WTC11 (cell line): Measurements from ENCODE around the gene ENTR1.

ENCODE experiments used
- CBFB ChIP-seq: sonication (generic); formaldehyde crosslinking; IDR thresholded peaks from 2 replicates; pipeline ENCODE4 v1.8.1; 2022; ENCODE audit warnings: mild to moderate bottlenecking, low read depth, missing genetic modification reagents
- ELF4 ChIP-seq: sonication (generic); formaldehyde crosslinking; IDR thresholded peaks from 2 replicates; pipeline ENCODE4 v1.8.1; 2022; ENCODE audit warnings: low read depth, mild to moderate bottlenecking, moderate library complexity, missing genetic modification reagents
- IRF2 ChIP-seq: sonication (generic); formaldehyde crosslinking; IDR thresholded peaks from 2 replicates; pipeline ENCODE4 v1.8.0; 2022; ENCODE audit warnings: low read depth, missing genetic modification reagents, borderline replicate concordance
- JUN ChIP-seq: sonication (generic); formaldehyde crosslinking; IDR thresholded peaks from 2 replicates; pipeline ENCODE4 v1.8.0; 2023; ENCODE audit warnings: mild to moderate bottlenecking, missing genetic modification reagents
- NFATC4 ChIP-seq: fragments of 250-450 bp; sonication (Bioruptor Pico); IDR thresholded peaks from 2 replicates; pipeline ENCODE4 v1.9.0; 2021; ENCODE audit warnings: mild to moderate bottlenecking
- NFE2L1 ChIP-seq: sonication (generic); formaldehyde crosslinking; IDR thresholded peaks from 2 replicates; pipeline ENCODE4 v1.8.1; 2023; ENCODE audit warnings: missing genetic modification reagents
- NFYB ChIP-seq: sonication (generic); formaldehyde crosslinking; conservative IDR thresholded peaks from 2 replicates; pipeline ENCODE4 v1.8.0; 2022; ENCODE audit warnings: low read depth, missing genetic modification reagents
- NR2C2 ChIP-seq: sonication (generic); formaldehyde crosslinking; IDR thresholded peaks from 2 replicates; pipeline ENCODE4 v1.8.0; 2022; ENCODE audit warnings: mild to moderate bottlenecking, missing genetic modification reagents
- ZBTB21 ChIP-seq: sonication (generic); formaldehyde crosslinking; IDR thresholded peaks from 2 replicates; pipeline ENCODE4 v1.8.1; 2023; ENCODE audit warnings: mild to moderate bottlenecking, missing genetic modification reagents, borderline replicate concordance
- TF ChIP-seq, protein P1 (sequence below): fragments of 200-600 bp; IDR thresholded peaks from 2 replicates; pipeline ENCODE4 v1.8.0; 2022; ENCODE audit warnings: antibody characterized with exemption
- TF ChIP-seq, protein P2 (sequence below): sonication (generic); formaldehyde crosslinking; IDR thresholded peaks from 2 replicates; pipeline ENCODE4 v1.8.1; 2023; ENCODE audit warnings: mild to moderate bottlenecking, missing genetic modification reagents, moderate library complexity
- TF ChIP-seq, protein P3 (sequence below): sonication (generic); formaldehyde crosslinking; IDR thresholded peaks from 2 replicates; pipeline ENCODE4 v1.8.1; 2022; ENCODE audit warnings: low read depth, missing genetic modification reagents, borderline replicate concordance
- TF ChIP-seq, protein P4 (sequence below): sonication (generic); formaldehyde crosslinking; IDR thresholded peaks from 2 replicates; pipeline ENCODE4 v1.8.1; 2022; ENCODE audit warnings: mild to moderate bottlenecking, moderate library complexity, missing genetic modification reagents
- TF ChIP-seq, protein P5 (sequence below): sonication (generic); formaldehyde crosslinking; IDR thresholded peaks from 2 replicates; pipeline ENCODE4 v1.8.1; 2023; ENCODE audit warnings: mild to moderate bottlenecking, missing genetic modification reagents

DNA sequence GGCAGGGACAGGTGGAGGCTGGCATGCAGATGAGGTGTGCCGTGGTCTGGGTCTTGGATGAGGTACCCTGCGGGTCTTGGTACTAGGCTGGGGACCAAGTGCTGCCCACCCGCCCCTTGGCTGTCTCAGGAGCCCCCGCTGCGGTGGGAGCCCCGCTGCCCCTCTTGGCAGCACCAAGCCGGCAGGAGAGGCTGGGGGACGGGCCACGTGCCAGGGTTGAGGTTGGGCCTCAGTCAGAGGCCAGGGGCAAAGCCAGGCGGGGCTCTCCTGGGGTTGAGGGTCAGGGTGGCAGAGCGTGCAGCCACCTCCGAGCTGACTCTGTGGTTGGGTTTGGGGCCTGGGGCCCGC is 38.9 kb downstream of the ENTR1 start:
- TF ChIP-seq ZBTB21 (no peak), NR2C2 (no peak), IRF2 (CRISPR knock-in tag) (no peak), NFATC4 (CRISPR knock-in tag) (no peak), CBFB (CRISPR knock-in tag) (no peak), JUN (no peak), ELF4 (CRISPR knock-in tag) (no peak), NFYB (CRISPR knock-in tag) (no peak), NFE2L1 (CRISPR knock-in tag) (no peak)
- TF ChIP-seq, protein P1, sequence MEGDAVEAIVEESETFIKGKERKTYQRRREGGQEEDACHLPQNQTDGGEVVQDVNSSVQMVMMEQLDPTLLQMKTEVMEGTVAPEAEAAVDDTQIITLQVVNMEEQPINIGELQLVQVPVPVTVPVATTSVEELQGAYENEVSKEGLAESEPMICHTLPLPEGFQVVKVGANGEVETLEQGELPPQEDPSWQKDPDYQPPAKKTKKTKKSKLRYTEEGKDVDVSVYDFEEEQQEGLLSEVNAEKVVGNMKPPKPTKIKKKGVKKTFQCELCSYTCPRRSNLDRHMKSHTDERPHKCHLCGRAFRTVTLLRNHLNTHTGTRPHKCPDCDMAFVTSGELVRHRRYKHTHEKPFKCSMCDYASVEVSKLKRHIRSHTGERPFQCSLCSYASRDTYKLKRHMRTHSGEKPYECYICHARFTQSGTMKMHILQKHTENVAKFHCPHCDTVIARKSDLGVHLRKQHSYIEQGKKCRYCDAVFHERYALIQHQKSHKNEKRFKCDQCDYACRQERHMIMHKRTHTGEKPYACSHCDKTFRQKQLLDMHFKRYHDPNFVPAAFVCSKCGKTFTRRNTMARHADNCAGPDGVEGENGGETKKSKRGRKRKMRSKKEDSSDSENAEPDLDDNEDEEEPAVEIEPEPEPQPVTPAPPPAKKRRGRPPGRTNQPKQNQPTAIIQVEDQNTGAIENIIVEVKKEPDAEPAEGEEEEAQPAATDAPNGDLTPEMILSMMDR: no peak
- TF ChIP-seq, protein P2, sequence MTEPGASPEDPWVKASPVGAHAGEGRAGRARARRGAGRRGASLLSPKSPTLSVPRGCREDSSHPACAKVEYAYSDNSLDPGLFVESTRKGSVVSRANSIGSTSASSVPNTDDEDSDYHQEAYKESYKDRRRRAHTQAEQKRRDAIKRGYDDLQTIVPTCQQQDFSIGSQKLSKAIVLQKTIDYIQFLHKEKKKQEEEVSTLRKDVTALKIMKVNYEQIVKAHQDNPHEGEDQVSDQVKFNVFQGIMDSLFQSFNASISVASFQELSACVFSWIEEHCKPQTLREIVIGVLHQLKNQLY (CRISPR knock-in tag): no peak
- TF ChIP-seq, protein P3, sequence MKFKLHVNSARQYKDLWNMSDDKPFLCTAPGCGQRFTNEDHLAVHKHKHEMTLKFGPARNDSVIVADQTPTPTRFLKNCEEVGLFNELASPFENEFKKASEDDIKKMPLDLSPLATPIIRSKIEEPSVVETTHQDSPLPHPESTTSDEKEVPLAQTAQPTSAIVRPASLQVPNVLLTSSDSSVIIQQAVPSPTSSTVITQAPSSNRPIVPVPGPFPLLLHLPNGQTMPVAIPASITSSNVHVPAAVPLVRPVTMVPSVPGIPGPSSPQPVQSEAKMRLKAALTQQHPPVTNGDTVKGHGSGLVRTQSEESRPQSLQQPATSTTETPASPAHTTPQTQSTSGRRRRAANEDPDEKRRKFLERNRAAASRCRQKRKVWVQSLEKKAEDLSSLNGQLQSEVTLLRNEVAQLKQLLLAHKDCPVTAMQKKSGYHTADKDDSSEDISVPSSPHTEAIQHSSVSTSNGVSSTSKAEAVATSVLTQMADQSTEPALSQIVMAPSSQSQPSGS (CRISPR knock-in tag): no peak
- TF ChIP-seq, protein P4, sequence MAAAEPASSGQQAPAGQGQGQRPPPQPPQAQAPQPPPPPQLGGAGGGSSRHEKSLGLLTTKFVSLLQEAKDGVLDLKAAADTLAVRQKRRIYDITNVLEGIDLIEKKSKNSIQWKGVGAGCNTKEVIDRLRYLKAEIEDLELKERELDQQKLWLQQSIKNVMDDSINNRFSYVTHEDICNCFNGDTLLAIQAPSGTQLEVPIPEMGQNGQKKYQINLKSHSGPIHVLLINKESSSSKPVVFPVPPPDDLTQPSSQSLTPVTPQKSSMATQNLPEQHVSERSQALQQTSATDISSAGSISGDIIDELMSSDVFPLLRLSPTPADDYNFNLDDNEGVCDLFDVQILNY (CRISPR knock-in tag): no peak
- TF ChIP-seq, protein P5, sequence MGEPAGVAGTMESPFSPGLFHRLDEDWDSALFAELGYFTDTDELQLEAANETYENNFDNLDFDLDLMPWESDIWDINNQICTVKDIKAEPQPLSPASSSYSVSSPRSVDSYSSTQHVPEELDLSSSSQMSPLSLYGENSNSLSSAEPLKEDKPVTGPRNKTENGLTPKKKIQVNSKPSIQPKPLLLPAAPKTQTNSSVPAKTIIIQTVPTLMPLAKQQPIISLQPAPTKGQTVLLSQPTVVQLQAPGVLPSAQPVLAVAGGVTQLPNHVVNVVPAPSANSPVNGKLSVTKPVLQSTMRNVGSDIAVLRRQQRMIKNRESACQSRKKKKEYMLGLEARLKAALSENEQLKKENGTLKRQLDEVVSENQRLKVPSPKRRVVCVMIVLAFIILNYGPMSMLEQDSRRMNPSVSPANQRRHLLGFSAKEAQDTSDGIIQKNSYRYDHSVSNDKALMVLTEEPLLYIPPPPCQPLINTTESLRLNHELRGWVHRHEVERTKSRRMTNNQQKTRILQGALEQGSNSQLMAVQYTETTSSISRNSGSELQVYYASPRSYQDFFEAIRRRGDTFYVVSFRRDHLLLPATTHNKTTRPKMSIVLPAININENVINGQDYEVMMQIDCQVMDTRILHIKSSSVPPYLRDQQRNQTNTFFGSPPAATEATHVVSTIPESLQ (CRISPR knock-in tag): no peak
